Erythroblast (primary cell): ENCODE measurements around the gene DNAJB4.

Source experiments
- GATA1 ChIP-seq: IDR thresholded peaks from 2 replicates; pipeline ENCODE4 v1.6.1; 2011; ENCODE audit warnings: low read depth, mild to moderate bottlenecking, control low read depth, low read length, moderate library complexity
- POLR2A ChIP-seq: IDR thresholded peaks from 2 replicates; pipeline ENCODE4 v1.6.1; 2011; ENCODE audit warnings: mild to moderate bottlenecking, low read length

- TF ChIP-seq POLR2A: no peak
- TF ChIP-seq GATA1: no peak
Observed at GRCh38 chr1:78044796-78045562, 40.2 kb downstream of the DNAJB4 start.
